Left colon (tissue), 2 donors: ENCODE data around the gene NOMO2. TPM values are rescaled to one million over a fixed set of nuclear protein-coding genes. Genes with fewer than 3 reads are reported as not detected.
"Not testable (repeated sequence)": the region's sequence is repeated elsewhere in the genome, so short reads cannot be mapped to it uniquely, and the experiment has no call there.

Experiments used
- ATAC-seq: fragments of 200-7000 bp; cut with Tn5 transposase; one replicate; pipeline ENCODE4 v1.9.1; 2020; ENCODE audit warnings: mild to moderate bottlenecking, moderate library complexity
- DNase-seq, 2 donors: peaks; one replicate each; pipeline ENCODE4 v3.0.0-alpha.2; 2020
- intact Hi-C, 2 donors: fragments of 100-400 bp; cut with DNase I in 1 of 2; cut with micrococcal nuclease in 1 of 2; formaldehyde crosslinking; loops; one replicate each; pipeline versions ENCODE4 v1.11.2 to v1.14.0; 2022; cut with DNase I, micrococcal nuclease
- total RNA-seq, 2 donors: library from RNA; stranded (reverse); fragmentation: NEBNext Ultra II Directional; extraction: Animal tissue kit (Norgen Biotek cat#: 25700); gene quantifications; one replicate each; pipeline ENCODE4 v1.2.1, GENCODE V29; 2021
- donor health status: DM: no; HTN: no; CAD: no.
- donor health status: DM: yes; HTN: yes; CAD: no.

NOMO2 gene
- total RNA-seq, 2 donors from 2014 or later = 73.1 to 129 TPM

DNA sequence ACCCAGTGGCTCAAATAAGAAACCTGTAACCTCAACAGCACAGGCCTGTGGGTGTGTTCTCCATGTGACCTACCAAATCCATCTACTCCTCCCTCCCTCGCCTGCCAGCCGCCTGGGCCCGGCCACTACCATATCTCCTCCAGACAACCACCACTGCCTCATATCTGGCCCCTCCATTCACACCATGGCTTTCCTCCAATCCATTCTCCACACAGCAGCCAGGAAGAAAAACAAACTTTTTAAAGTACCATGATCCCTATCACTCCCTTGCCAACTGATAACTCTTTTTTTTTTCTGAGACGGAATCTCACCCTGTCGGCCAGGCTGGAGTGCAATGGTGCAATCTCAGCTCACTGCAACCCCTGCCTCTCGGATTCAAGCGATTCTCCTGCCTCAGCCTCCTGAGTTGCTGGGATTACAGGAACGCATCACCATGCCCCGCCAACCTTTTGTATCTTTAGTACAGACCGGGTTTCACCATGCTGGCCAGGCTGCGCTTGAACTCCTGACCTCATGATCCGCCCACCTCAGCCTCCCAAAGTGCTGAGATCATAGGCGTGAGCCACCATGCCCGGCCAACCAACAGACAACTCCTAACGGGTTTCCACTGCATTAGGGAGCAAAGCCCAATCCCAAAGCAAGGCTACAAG, 26.3 kb downstream of the NOMO2 start:
- intact Hi-C loops, DNase-seq, ATAC-seq: not testable (repeated sequence)

DNA sequence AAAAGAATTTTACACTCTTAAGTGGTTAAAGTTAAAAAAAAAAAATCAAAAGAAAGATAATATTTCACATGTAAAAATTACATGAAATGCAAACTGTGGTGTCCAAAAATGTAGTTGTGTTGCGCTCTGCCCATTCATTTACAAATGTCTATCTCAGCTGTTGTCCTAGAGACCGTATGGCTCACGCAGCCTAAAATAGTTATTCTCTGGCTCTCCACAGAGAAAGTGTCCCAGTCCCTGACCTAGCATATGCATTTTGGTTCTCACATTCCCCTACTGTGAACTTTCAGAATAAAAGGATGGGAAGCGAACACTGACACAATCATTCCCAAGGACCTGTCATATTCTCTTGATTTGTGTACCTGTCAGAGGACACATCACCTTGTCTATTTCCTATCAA, 27.6 kb downstream of the NOMO2 start:
- intact Hi-C loops, ATAC-seq, DNase-seq: not testable (repeated sequence)

DNA sequence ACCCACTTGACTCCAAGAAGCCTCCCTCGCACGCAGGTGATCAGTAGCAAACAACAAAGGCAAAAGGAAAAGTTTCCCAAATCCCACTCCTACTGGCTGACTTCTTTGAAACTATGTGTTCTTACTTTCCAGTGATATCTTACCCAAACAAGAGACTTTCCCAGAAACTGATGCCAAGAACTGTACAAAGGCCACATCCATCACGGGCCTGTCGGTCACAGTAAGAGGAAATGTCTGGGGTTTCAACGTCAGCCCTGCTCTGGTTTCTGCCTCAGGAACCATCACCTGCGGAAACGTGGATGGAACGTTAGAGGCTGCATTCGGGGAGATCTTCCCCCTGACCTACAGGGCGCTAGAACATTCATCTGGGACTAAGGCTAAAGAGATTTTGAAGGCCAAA, 30.6 kb downstream of the NOMO2 start:
- intact Hi-C loops, ATAC-seq, DNase-seq: not testable (repeated sequence)

DNA sequence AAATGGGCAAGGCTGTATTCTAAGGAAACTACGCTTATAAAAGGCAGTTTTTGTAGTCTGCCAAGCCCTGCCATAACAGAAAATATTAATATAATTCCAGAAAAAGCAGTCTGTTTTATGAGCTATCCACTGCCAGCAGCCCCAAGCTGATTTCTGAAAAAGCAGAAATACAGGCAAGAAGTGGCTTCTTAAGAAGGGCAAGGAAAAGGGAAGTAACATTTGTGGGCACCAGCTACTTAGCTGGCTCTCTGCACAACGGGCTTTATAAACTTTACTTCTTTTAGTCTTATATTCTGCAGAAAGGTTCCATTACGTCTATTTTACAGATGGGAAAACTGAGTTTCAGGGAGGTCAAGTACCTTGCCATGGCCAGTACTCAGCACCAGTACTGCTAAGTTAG, 31.6 kb downstream of the NOMO2 start:
- ATAC-seq, intact Hi-C loops, DNase-seq: not testable (repeated sequence)

DNA sequence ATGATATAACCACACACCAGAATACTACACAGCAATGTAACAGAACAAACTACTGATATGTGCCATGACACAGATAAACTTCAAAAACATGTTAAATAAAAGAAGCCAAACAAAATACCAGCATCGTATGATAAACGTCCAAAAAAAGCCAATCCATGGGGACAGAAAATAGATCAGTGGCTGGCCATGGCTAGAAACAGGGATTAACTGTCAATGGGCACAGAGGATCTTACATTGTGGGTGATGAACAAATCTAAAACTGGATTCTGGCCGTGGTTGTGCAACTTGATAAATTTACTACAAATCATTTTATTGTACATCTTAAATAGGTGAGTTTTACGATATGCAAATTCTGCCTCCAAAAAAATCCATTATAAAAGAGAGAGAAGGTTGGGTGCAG, 35.4 kb downstream of the NOMO2 start:
- DNase-seq, ATAC-seq: not testable (repeated sequence)

DNA sequence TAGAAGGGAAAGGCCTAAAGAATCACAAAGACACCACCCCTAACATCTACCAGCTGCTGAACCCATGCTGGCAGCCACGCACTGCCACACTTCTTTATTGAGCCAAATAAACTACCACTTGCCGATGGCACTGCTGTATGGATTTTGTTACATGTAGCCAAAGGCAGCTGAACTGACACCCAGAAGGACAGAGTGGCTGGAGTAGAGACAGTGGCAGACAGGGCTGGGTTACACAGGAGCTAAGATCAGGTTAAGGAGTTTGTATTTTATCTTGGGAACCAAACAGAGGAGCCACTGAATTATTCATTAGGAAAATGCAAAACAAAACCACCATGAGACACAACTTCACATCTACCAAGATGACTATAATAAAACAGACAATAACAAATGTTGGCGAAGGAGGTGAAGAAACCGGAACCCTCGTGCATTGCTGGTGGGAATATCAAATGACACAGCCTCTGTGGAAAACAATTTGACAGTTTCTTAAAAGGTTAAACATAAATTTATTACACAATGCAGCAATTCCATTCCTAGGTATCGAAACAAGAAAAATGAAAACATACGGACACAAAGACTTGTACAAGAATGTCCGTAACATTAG, 35.9 kb downstream of the NOMO2 start:
- intact Hi-C loops, DNase-seq, ATAC-seq: not testable (repeated sequence)

More for the DNA sequence above, 35.4 kb downstream of the NOMO2 start:
- intact Hi-C loops = not testable (repeated sequence)

DNA sequence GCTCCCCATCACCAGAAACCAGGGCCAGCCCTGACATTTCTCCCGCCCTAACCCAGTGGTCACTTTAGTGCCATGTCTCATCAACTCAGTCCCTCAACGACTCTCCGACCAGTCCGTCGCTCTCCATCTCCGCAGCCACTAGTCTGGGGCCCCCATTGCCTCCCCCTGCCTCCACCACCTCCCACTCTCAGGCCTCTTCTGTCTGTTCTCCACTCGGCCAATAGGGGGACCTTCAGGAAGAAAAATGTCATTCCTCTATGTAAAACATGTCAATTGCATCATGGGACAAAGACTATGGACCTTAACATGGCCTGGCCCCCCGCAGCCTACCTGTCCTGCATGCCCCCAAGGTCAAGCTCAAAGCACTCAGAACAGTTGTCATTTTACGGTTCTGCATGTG, 39.3 kb downstream of the NOMO2 start:
- DNase-seq, ATAC-seq, intact Hi-C loops: not testable (repeated sequence)

DNA sequence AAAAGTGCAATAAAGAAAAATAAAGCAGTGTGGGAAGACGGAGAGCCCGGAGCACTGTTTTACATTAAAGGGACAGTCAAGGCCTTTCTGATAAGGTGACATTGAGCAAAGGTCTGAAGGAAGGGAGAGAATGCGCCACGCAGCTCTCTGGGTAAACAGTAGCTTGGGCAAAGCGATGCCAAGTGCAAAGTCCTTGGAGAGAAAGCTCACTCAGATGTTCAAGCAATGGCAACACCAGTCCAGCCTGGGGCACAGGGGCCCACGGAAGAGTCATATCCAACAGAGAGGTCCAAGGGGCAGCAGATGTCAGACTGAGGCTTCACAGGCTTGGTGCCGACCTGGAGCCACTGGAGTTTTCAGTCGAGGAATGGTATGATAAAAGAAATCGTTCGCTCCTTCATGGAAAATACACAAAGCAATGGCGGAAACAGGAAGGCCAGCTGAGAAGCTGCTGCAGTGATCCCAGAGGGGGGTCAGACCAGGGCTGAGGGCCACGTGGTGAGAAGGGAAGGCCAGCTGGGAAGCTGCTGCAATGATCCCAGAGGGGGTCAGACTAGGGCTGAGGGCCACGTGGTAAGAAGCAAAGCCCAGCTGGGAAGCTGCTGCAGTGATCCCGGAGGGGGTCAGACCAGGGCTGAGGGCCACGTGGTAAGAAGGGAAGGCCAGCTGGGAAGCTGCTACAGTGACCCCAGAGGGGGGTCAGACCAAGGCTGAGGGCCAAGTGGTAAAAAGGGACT, 40.3 kb downstream of the NOMO2 start:
- intact Hi-C loops, DNase-seq: not testable (repeated sequence)
- ATAC-seq = peak; percentile 79

DNA sequence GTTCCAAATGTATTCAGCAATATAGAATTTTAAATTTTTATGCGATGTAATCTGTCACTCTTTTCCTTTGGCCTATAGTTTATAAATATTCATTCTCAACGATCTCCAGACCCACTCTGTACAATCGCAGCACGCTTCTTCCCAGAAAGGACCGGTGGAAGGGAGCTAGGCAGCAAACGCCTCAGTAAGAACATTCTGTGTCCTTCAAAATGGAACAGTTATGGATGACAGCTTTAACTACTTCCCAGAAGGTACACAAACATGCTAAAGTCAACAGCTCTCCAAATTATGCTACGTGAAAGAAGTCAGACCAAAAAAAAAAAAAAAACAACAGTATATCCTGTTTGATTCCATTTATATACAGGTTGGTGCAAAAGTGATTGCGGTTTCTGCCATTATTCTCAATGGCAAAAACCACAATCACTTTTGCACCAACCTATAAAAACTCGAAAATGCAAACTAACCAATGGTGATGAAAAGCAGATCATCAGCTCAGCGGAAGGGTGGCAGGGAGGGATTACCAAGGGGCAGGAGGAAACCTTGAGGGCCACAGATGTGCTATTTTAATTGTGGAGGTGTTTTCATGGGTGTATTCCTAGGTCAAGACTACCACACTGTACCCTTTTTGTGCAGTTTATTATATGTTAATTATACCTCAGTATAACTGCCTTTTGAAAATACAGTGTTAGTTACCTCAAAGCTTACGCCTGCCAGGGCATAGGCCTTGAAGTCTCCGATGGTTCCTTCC, 43.2 kb downstream of the NOMO2 start:
- DNase-seq, intact Hi-C loops: not testable (repeated sequence)
- peak; percentile 80 for ATAC-seq

DNA sequence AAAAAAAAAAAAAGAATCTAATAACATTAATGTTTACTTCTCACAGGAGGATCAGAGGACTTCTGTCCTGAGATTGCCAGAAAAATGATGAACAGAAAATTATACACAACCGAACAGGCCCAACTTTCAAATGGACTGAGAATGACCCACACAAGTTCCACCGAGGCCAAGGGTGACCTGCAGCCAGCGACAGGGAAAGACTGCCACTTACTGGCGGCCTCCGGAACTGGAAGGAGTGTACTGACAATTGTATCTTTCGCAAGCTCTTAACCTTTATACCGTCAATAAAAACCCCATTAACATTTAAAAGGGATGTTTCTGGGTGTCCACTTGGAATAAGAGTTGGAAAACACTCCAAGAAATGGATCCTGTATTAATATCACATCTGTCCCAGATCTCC, 63.5 kb downstream of the NOMO2 start:
- intact Hi-C loops, DNase-seq: not testable (repeated sequence)
- peak; percentile 94 for ATAC-seq

DNA sequence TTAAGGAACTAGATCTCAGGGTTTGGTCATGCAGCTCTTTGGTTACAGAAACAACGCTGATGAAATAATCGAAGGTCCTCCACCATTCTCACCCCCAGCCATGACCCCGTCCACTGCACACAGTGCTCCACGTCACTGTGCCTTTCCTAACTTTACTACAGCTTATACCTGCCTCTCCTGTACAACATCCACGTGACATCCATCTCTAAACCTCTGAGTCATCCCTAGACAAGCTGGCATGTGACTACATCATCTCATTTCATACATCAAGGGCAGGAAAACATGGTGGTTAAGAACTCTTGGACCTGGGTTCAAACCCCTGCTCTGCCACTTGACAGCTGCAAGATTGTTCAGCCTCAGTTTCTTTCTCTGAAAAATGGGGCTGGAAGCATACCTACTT, 64.9 kb downstream of the NOMO2 start:
- intact Hi-C loops, ATAC-seq, DNase-seq: not testable (repeated sequence)

DNA sequence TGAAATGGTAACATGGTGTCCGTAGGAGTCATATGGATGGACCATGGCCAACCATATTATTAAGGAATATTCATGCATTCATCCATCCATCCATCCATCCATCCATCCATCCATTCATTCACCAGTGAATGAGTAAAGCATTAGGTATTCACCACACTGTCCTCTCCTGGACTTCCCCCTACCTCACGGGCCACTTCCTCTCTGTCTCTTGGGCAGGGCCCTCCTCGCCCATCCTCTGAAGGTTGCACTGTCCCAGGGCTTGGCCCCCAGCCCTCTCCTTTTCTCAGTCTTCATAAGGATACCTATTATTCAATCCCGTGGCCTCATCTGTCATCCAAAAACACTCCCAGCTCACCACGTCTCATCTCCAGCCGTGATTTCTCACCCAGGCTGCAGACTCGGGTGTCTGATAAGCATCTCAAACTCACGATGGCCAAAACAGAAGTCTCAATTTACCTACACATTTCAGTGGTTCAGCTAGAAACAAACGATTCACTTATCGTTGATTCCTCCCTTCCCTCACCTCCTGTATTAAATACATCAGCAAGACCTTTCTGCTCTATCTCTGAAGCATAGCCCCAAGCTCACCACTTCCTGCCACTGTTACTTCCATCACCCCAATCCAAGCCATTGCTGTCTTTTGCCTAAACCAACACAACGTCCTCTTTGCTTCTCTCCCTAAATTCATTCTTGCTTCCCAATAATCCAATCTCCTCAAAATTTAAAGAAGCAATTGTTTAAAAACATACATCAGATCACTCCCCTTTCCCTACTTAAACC, 69.6 kb downstream of the NOMO2 start:
- intact Hi-C loops, ATAC-seq: not testable (repeated sequence)

DNA sequence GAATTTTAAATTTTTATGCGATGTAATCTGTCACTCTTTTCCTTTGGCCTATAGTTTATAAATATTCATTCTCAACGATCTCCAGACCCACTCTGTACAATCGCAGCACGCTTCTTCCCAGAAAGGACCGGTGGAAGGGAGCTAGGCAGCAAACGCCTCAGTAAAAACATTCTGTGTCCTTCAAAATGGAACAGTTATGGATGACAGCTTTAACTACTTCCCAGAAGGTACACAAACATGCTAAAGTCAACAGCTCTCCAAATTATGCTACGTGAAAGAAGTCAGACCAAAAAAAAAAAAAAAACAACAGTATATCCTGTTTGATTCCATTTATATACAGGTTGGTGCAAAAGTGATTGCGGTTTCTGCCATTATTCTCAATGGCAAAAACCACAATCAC, 125.9 kb downstream of the NOMO2 start:
- peak; percentile 88 for ATAC-seq
- DNase-seq, intact Hi-C loops: not testable (repeated sequence)

More for the DNA sequence above, 69.6 kb downstream of the NOMO2 start:
- DNase-seq = not testable (repeated sequence)

DNA sequence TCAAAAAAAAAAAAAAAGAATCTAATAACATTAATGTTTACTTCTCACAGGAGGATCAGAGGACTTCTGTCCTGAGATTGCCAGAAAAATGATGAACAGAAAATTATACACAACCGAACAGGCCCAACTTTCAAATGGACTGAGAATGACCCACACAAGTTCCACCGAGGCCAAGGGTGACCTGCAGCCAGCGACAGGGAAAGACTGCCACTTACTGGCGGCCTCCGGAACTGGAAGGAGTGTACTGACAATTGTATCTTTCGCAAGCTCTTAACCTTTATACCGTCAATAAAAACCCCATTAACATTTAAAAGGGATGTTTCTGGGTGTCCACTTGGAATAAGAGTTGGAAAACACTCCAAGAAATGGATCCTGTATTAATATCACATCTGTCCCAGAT, 146.1 kb downstream of the NOMO2 start:
- ATAC-seq = peak; percentile 93
- DNase-seq = not testable (repeated sequence)

DNA sequence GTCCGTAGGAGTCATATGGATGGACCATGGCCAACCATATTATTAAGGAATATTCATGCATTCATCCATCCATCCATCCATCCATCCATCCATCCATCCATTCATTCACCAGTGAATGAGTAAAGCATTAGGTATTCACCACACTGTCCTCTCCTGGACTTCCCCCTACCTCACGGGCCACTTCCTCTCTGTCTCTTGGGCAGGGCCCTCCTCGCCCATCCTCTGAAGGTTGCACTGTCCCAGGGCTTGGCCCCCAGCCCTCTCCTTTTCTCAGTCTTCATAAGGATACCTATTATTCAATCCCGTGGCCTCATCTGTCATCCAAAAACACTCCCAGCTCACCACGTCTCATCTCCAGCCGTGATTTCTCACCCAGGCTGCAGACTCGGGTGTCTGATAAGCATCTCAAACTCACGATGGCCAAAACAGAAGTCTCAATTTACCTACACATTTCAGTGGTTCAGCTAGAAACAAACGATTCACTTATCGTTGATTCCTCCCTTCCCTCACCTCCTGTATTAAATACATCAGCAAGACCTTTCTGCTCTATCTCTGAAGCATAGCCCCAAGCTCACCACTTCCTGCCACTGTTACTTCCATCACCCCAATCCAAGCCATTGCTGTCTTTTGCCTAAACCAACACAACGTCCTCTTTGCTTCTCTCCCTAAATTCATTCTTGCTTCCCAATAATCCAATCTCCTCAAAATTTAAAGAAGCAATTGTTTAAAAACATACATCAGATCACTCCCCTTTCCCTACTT, 152.2 kb downstream of the NOMO2 start:
- DNase-seq, ATAC-seq, intact Hi-C loops: not testable (repeated sequence)

More for the DNA sequence above, 146.1 kb downstream of the NOMO2 start:
- intact Hi-C loops = not testable (repeated sequence)

DNA sequence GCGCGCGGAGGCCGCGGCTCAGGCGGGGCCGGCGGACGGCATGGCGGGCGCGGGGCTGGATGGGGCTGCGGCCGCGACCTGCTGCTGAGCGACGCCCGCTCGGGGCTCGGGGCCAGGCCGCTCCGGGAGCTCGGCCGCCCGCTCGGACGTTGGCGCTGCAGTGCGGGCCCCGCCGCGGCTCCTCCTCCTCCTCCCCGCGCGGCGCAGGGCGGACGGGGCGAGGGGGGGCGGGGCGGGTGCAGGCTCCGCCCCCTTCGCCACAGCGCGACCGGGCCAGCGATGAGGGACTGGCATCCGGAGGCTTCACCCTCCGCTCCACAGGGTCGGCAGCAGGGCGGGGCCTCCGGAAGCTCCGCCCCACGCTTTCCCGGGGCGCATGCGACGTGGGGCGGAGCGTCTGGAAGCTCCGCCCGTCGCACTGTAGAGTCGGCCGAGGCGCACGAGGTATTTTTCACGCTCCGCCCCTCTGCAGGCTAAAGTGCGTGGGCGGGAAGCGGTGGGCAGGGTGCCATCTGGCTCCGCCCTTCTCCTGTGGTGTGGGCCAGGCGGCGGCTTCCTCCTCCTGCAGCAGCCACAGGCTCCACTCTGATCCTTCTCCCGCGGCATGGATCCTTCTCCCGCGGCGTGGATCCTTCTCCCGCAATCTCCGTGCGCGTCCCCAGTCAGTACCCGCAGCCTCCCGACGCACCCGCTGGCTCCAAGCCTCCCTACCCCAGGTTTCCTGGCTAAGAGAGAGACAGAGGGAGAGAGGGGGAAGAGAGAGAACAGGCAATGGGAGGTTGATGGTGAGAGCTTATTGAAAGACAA, 159.8 kb downstream of the NOMO2 start:
- ATAC-seq = peak; percentile 93
- DNase-seq, intact Hi-C loops: not testable (repeated sequence)

DNA sequence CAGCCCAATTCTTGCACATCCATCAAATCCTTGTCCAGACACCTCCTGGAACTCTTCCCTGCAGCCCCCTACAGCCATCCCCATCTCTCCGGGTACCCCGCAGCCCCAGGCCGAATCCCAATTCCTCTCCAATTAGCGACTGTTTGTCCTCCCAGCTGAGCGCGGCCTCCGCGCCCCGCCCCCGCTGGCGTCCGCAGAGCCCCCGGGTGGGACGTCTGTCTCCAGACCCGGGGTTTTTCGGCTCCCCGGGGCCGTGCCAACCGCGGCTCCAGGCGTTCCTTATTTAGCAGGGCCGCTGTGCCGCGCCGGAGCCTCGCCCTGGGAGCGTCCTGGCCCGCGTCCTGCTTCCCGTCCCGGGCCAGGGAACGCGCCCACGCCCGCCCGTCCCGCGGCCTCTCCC, 160.7 kb downstream of the NOMO2 start:
- peak; percentile 24 to 34 for DNase-seq
- intact Hi-C loops, ATAC-seq: not testable (repeated sequence)
